IMR-90 (cell line): ENCODE measurements around the gene PLXNA4. TPM values are rescaled to one million over a fixed set of nuclear protein-coding genes. Genes with fewer than 3 reads are reported as not detected.

Source experiments
- ATAC-seq: fragments of 200-7000 bp; cut with Tn5 transposase; 2 replicates; pipeline ENCODE4 v1.9.1; 2020; ENCODE audit warnings: low read depth, mild to moderate bottlenecking, moderate library complexity
- BruUV-seq: library from RNA; stranded (reverse); fragments of 400-500 nt; replicated peaks from 2 replicates; lab custom pipeline; 2021; lab: Mats Ljungman, UMichigan
- CTCF ChIA-PET: fragments of 300-600 bp; formaldehyde crosslinking; extraction: SDS; loops from one replicate; lab custom pipeline; 2021; ENCODE audit warnings: antibody characterized with exemption; lab: Yijun Ruan, JAX
- POLR2A ChIA-PET: fragments of 300-600 bp; sonication (Branson Sonifier 250); formaldehyde crosslinking; loops from one replicate; lab custom pipeline; 2022; ENCODE audit warnings: antibody characterized with exemption; ENCODE audit not compliant: unreplicated experiment; lab: Charles Lee
- DNase-seq: peaks from one replicate; pipeline ENCODE4 v3.0.0; 2013
- H2AFZ ChIP-seq: replicated peaks from 2 replicates; pipeline ENCODE3; 2013; ENCODE audit warnings: low read length, mild to moderate bottlenecking; ENCODE audit not compliant: poor library complexity
- H2AK5ac ChIP-seq: 2 replicates; pipeline ENCODE4 v1.6.1; 2013; ENCODE audit warnings: low read depth, low read length, inconsistent platforms
- H2AK9ac ChIP-seq: replicated peaks from 2 replicates; pipeline ENCODE3; 2013; ENCODE audit warnings: mild to moderate bottlenecking, low read depth, low read length, moderate library complexity; ENCODE audit not compliant: poor library complexity
- H2BK120ac ChIP-seq: 2 replicates; pipeline ENCODE4 v1.6.1; 2013; ENCODE audit warnings: low read depth, low read length, inconsistent platforms
- H2BK15ac ChIP-seq: 3 replicates; pipeline ENCODE4 v1.6.1; 2013; ENCODE audit warnings: low read depth, low read length, inconsistent platforms
- H2BK20ac ChIP-seq: 2 replicates; pipeline ENCODE4 v1.6.1; 2013; ENCODE audit warnings: low read depth, mild to moderate bottlenecking, inconsistent platforms, low read length, moderate library complexity
- H2BK5ac ChIP-seq: 2 replicates; pipeline ENCODE4 v1.6.1; 2013; ENCODE audit warnings: mild to moderate bottlenecking, low read depth, low read length, inconsistent platforms; ENCODE audit not compliant: poor library complexity, severe bottlenecking
- H3K14ac ChIP-seq: replicated peaks from 2 replicates; pipeline ENCODE4 v1.6.1; 2013; ENCODE audit warnings: low read depth, low read length, inconsistent platforms
- H3K18ac ChIP-seq: 2 replicates; pipeline ENCODE4 v1.6.1; 2013; ENCODE audit warnings: low read depth, low read length, control low read depth
- H3K23ac ChIP-seq: 2 replicates; pipeline ENCODE4 v1.6.1; 2013; ENCODE audit warnings: low read depth, low read length, inconsistent platforms
- H3K27ac ChIP-seq: 2 replicates; pipeline ENCODE4 v1.5.1; 2013; ENCODE audit warnings: mild to moderate bottlenecking, control low read depth, low read length; ENCODE audit not compliant: insufficient read depth
- H3K27me3 ChIP-seq: 2 replicates; pipeline ENCODE4 v1.6.1; 2013; ENCODE audit warnings: low read length; ENCODE audit not compliant: control insufficient read depth, insufficient read depth
- H3K36me3 ChIP-seq: 2 replicates; pipeline ENCODE4 v1.6.1; 2013; ENCODE audit warnings: low read length, mixed read lengths; ENCODE audit not compliant: control insufficient read depth, insufficient read depth
- H3K4ac ChIP-seq: 2 replicates; pipeline ENCODE4 v1.6.1; 2013; ENCODE audit warnings: low read depth, low read length, inconsistent platforms
- H3K4me1 ChIP-seq: 2 replicates; pipeline ENCODE4 v1.6.1; 2013; ENCODE audit warnings: low read length, mixed read lengths; ENCODE audit not compliant: control insufficient read depth, insufficient read depth
- H3K4me2 ChIP-seq: 2 replicates; pipeline ENCODE4 v1.6.1; 2013; ENCODE audit warnings: low read depth, mild to moderate bottlenecking, control low read depth, low read length, moderate library complexity
- H3K4me3 ChIP-seq: 2 replicates; pipeline ENCODE4 v1.5.1; 2013; ENCODE audit warnings: low read depth, mild to moderate bottlenecking, control low read depth, low read length, moderate library complexity; ENCODE audit not compliant: insufficient read depth
- H3K56ac ChIP-seq: 2 replicates; pipeline ENCODE4 v1.6.1; 2013; ENCODE audit warnings: low read length, inconsistent platforms; ENCODE audit not compliant: insufficient read depth; ENCODE audit errors: extremely low read depth
- H3K79me1 ChIP-seq, 2 experiments: 2 replicates each; pipeline ENCODE4 v1.6.1; 2013; ENCODE audit warnings: low read length in 2 of 2, inconsistent platforms in 1 of 2, low read depth in 1 of 2
- H3K9ac ChIP-seq: 2 replicates; pipeline ENCODE4 v1.6.1; 2013; ENCODE audit warnings: low read depth, low read length, control low read depth
- H3K9me1 ChIP-seq: 2 replicates; pipeline ENCODE4 v1.6.1; 2013; ENCODE audit warnings: low read length, inconsistent platforms; ENCODE audit not compliant: insufficient read depth
- H3K9me3 ChIP-seq: 2 replicates; pipeline ENCODE4 v1.6.1; 2013; ENCODE audit warnings: low read length; ENCODE audit not compliant: control insufficient read depth, insufficient read depth
- H4K20me1 ChIP-seq: 2 replicates; pipeline ENCODE4 v1.6.1; 2013; ENCODE audit warnings: low read length, inconsistent platforms; ENCODE audit not compliant: insufficient read depth
- H4K5ac ChIP-seq: 2 replicates; pipeline ENCODE4 v1.6.1; 2013; ENCODE audit warnings: mild to moderate bottlenecking, low read depth, low read length, control low read depth
- H4K8ac ChIP-seq, 2 experiments: 2 replicates each; pipeline ENCODE4 v1.6.1; 2013; ENCODE audit warnings: low read depth in 2 of 2, low read length in 2 of 2, control low read depth in 1 of 2, inconsistent platforms in 1 of 2
- H4K91ac ChIP-seq: 2 replicates; pipeline ENCODE4 v1.6.1; 2013; ENCODE audit warnings: low read depth, low read length, inconsistent platforms; ENCODE audit not compliant: insufficient read depth
- BHLHE40 ChIP-seq: fragments of 150-350 bp; IDR thresholded peaks from 2 replicates; pipeline ENCODE4 v1.6.1; 2016; ENCODE audit warnings: mild to moderate bottlenecking, low read depth, low read length
- CEBPB ChIP-seq: IDR thresholded peaks from 2 replicates; pipeline ENCODE4 v1.6.1; 2012; ENCODE audit warnings: low read depth, low read length, improper control_type of control experiment
- CHD1 ChIP-seq: IDR thresholded peaks from 2 replicates; pipeline ENCODE4 v1.6.1; 2012; ENCODE audit warnings: low read depth, low read length, improper control_type of control experiment
- ELK1 ChIP-seq: fragments of 150-350 bp; IDR thresholded peaks from 2 replicates; pipeline ENCODE4 v1.6.1; 2016; ENCODE audit warnings: low read depth, mild to moderate bottlenecking, low read length, moderate library complexity, borderline replicate concordance
- MAZ ChIP-seq: IDR thresholded peaks from 2 replicates; pipeline ENCODE4 v1.6.1; 2012; ENCODE audit warnings: low read depth, mild to moderate bottlenecking, low read length, improper control_type of control experiment, moderate library complexity, borderline replicate concordance
- POLR2A ChIP-seq: IDR thresholded peaks from 2 replicates; pipeline ENCODE4 v1.6.1; 2012; ENCODE audit warnings: mild to moderate bottlenecking, low read depth, low read length
- SMC3 ChIP-seq: fragments of 150-350 bp; IDR thresholded peaks from 2 replicates; pipeline ENCODE4 v1.6.1; 2016; ENCODE audit warnings: low read depth, mild to moderate bottlenecking, antibody characterized with exemption, low read length, moderate library complexity
- WGBS, 2 experiments: methylation state at CpG; one replicate each; pipeline versions ENCODE4 v1.1.5 to v1.1.7; 2013; ENCODE audit warnings: missing lambda C conversion rate in 2 of 2; ENCODE audit not compliant: insufficient read length in 1 of 2; ENCODE audit errors: extremely low coverage in 2 of 2; 5-methylcytosine and 5-hydroxymethylcytosine counted together
- dilution Hi-C: fragments of 300-500 bp; cut with HindIII; formaldehyde crosslinking; loops from one replicate; pipeline ENCODE4 v1.14.3; 2018; ENCODE audit warnings: low sequenced_read_pairs; ENCODE audit not compliant: unreplicated experiment
- in situ Hi-C: fragments of 300-500 bp; cut with MboI; formaldehyde crosslinking; loops from 3 replicates; pipeline ENCODE4 v1.14.3; 2019; ENCODE audit warnings: low sequenced_read_pairs, inconsistent platforms, mixed read lengths
- intact Hi-C: fragments of 100-400 bp; cut with micrococcal nuclease; formaldehyde crosslinking; loops from 2 replicates; pipeline ENCODE4 v1.10.0; 2022
- polyA plus RNA-seq, 3 experiments: library from polyadenylated mRNA; depleted of rRNA; stranded (reverse); fragments of >200 nt; gene quantifications; 2 replicates each; pipeline ENCODE4 v1.2.3, GENCODE V29; 2012; ENCODE audit warnings: low replicate concordance in 1 of 3
- total RNA-seq: library from RNA; depleted of rRNA; stranded (reverse); fragments of >200 nt; gene quantifications from 2 replicates; pipeline ENCODE4 v1.2.3, GENCODE V29; 2012
- TF ChIP-seq, protein P1 (sequence below): conservative IDR thresholded peaks from 2 replicates; pipeline ENCODE4 v1.5.1; 2012; ENCODE audit warnings: mild to moderate bottlenecking, low read depth, low read length, improper control_type of control experiment

PLXNA4 gene
- total and polyA plus RNA-seq, 2 of the 4 experiments (the other 2 are of a cell fraction): under 0.01 TPM

- H3K79me1 ChIP-seq: no peaks in the 10 kb centered on the region
- no peak overlapping the region for H3K18ac ChIP-seq
- H2BK20ac ChIP-seq: no peak overlapping the region
- TF ChIP-seq BHLHE40: no peak
- TF ChIP-seq, protein P1, sequence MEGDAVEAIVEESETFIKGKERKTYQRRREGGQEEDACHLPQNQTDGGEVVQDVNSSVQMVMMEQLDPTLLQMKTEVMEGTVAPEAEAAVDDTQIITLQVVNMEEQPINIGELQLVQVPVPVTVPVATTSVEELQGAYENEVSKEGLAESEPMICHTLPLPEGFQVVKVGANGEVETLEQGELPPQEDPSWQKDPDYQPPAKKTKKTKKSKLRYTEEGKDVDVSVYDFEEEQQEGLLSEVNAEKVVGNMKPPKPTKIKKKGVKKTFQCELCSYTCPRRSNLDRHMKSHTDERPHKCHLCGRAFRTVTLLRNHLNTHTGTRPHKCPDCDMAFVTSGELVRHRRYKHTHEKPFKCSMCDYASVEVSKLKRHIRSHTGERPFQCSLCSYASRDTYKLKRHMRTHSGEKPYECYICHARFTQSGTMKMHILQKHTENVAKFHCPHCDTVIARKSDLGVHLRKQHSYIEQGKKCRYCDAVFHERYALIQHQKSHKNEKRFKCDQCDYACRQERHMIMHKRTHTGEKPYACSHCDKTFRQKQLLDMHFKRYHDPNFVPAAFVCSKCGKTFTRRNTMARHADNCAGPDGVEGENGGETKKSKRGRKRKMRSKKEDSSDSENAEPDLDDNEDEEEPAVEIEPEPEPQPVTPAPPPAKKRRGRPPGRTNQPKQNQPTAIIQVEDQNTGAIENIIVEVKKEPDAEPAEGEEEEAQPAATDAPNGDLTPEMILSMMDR: no peak
- no peak for TF ChIP-seq SMC3
- no peak for TF ChIP-seq POLR2A
- no peak for TF ChIP-seq MAZ
- no peak for TF ChIP-seq CEBPB
- TF ChIP-seq ELK1: no peak
- no peak for TF ChIP-seq CHD1
- in situ Hi-C loops (no loop called here), dilution Hi-C loops (no loop called here), intact Hi-C loops (no loop called here)
- ATAC-seq (no peak), DNase-seq (no peak)
- no peaks in the 10 kb centered on the region for H4K20me1 ChIP-seq
- H4K8ac ChIP-seq: no peak overlapping the region
- H3K14ac ChIP-seq: no peak overlapping the region
- no peak overlapping the region for H2AK5ac ChIP-seq
- no peak overlapping the region for H3K4me2 ChIP-seq
- BruUV-seq: no TSS peak
- no peak overlapping the region for H3K56ac ChIP-seq
- 89% methylated on average over 5 of the region's 9 CpGs; no CpG with 5 or more reads in 1 of the 2 experiments for WGBS, 2 experiments
- H3K23ac ChIP-seq: no peak overlapping the region
- H2AK9ac ChIP-seq: no peak overlapping the region
- no peak overlapping the region for H2BK5ac ChIP-seq
- no peaks in the 10 kb centered on the region for H3K4me1 ChIP-seq
- no peak overlapping the region for H2AFZ ChIP-seq
- no peak overlapping the region for H3K9ac ChIP-seq
- no peak overlapping the region for H4K5ac ChIP-seq
- H4K91ac ChIP-seq: no peak overlapping the region
- no peak overlapping the region for H3K27ac ChIP-seq
- no peaks in the 10 kb centered on the region for H3K36me3 ChIP-seq
- POLR2A ChIA-PET: no interaction called here
- no peak overlapping the region for H3K4me3 ChIP-seq
- H3K9me1 ChIP-seq: no peaks in the 10 kb centered on the region
- CTCF ChIA-PET: no interaction called here
- H2BK15ac ChIP-seq: no peak overlapping the region
- H3K27me3 ChIP-seq: no peaks in the 10 kb centered on the region
- no peak overlapping the region for H2BK120ac ChIP-seq
- no peaks in the 10 kb centered on the region for H3K9me3 ChIP-seq
- no peak overlapping the region for H3K4ac ChIP-seq
Measured at GRCh38 chr7:132180481-132180880, 395.8 kb downstream of the PLXNA4 start.
